OCI-LY3 (cell line): ENCODE results near the gene BCAT1.

ENCODE experiments used
- H2AFZ ChIP-seq: fragments of 200-600, 300-600 bp; shearing (Covaris generic); 2 replicates; pipeline ENCODE4 v1.6.0; 2014; ENCODE audit warnings: antibody characterized with exemption, low read depth, low read length
- H3K27ac ChIP-seq: fragments of 200-600, 300-600 bp; sonication (generic); 2 replicates; pipeline ENCODE4 v1.5.1; 2014; ENCODE audit warnings: mild to moderate bottlenecking, low read length, moderate library complexity, mixed read lengths
- H3K27me3 ChIP-seq: fragments of 200-600, 300-600 bp; sonication (generic); 2 replicates; pipeline ENCODE4 v1.6.1; 2014; ENCODE audit warnings: low read depth, low read length, mixed read lengths
- H3K36me3 ChIP-seq: fragments of 200-600, 300-600 bp; sonication (generic); replicated peaks from 2 replicates; pipeline ENCODE3; 2014; ENCODE audit warnings: low read depth, low read length, mixed read lengths
- H3K4me1 ChIP-seq: fragments of 300-600, 200-600 bp; sonication (generic); 2 replicates; pipeline ENCODE4 v1.6.1; 2014; ENCODE audit warnings: low read length, mixed read lengths
- H3K4me2 ChIP-seq: fragments of 200-600, 300-600 bp; sonication (generic); 2 replicates; pipeline ENCODE4 v1.6.1; 2014; ENCODE audit warnings: low read length, mixed read lengths
- H3K4me3 ChIP-seq: fragments of 300-600, 200-600 bp; sonication (generic); 2 replicates; pipeline ENCODE4 v1.5.1; 2014; ENCODE audit warnings: antibody characterized with exemption, mild to moderate bottlenecking, low read length, moderate library complexity
- H3K79me2 ChIP-seq: fragments of 300-600, 200-600 bp; shearing (Covaris generic); 2 replicates; pipeline ENCODE4 v1.6.1; 2014; ENCODE audit warnings: mild to moderate bottlenecking, low read length, mixed read lengths
- H3K9ac ChIP-seq: fragments of 300-600, 200-600 bp; shearing (Covaris generic); 2 replicates; pipeline ENCODE4 v1.6.0; 2014; ENCODE audit warnings: mild to moderate bottlenecking, low read length, moderate library complexity
- H3K9me3 ChIP-seq: fragments of 200-600, 300-600 bp; shearing (Covaris generic); 2 replicates; pipeline ENCODE4 v1.6.1; 2014; ENCODE audit warnings: low read length, mixed read lengths; ENCODE audit not compliant: insufficient read depth
- H4K20me1 ChIP-seq: fragments of 200-600, 300-600 bp; sonication (generic); 2 replicates; pipeline ENCODE4 v1.6.1; 2016; ENCODE audit warnings: low read length, mixed read lengths; ENCODE audit not compliant: insufficient read depth
- EZH2phosphoT487 ChIP-seq: fragments of 200-600 bp; shearing (Covaris generic); IDR thresholded peaks from 2 replicates; pipeline ENCODE4 v1.6.1; 2018; ENCODE audit warnings: antibody characterized with exemption, mixed run types, low read depth
- TF ChIP-seq, protein P1 (sequence below): fragments of 200-600, 300-600 bp; sonication (generic); IDR thresholded peaks from 2 replicates; pipeline ENCODE4 v1.5.1; 2014; ENCODE audit warnings: antibody characterized with exemption, low read length, low read depth

BCAT1 gene

DNA sequence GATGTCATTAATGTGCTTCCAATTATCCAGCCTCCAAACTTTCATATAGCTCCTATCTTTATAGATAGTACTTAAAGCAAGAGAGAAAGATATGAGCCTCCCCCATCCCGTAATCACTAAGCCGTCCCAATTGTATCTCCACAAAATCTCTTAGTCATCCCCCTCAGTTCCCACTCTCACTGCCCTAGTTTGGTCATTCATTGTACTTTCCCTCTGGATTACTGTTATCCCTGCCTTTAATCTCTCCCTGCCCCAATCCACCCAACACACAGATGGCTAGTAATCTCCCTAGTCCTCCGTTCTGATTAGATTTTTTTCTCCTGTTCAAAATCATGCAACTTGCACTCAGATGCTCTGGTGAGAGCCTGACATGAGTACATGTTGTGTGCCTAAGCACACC, 5.4 kb upstream of the BCAT1 start:
- TF ChIP-seq EZH2phosphoT487: no peak
- TF ChIP-seq, protein P1, sequence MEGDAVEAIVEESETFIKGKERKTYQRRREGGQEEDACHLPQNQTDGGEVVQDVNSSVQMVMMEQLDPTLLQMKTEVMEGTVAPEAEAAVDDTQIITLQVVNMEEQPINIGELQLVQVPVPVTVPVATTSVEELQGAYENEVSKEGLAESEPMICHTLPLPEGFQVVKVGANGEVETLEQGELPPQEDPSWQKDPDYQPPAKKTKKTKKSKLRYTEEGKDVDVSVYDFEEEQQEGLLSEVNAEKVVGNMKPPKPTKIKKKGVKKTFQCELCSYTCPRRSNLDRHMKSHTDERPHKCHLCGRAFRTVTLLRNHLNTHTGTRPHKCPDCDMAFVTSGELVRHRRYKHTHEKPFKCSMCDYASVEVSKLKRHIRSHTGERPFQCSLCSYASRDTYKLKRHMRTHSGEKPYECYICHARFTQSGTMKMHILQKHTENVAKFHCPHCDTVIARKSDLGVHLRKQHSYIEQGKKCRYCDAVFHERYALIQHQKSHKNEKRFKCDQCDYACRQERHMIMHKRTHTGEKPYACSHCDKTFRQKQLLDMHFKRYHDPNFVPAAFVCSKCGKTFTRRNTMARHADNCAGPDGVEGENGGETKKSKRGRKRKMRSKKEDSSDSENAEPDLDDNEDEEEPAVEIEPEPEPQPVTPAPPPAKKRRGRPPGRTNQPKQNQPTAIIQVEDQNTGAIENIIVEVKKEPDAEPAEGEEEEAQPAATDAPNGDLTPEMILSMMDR: no peak

DNA sequence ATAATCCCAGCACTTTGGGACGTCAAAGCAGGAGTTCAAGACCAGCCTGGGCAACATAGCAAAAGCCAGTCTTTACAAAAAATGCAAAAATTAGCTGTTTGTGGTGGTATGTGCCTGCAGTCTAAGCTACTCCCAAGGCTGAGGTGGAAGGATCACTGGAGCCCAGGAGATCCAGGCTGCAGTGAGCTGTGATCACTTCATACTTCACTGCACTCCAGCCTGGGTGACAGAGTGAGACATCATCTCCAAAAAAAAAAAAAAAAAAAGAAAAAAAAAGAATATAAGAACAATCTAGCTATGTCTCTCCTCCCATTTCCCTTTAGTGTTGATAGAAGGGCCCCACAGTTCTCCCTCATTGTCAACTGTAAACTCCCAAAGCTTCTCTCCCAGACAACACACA, 3.5 kb upstream of the BCAT1 start:
- H3K4me2 ChIP-seq: peak overlapping the region; percentile 54
- peak overlapping the region; percentile 87 for H3K27ac ChIP-seq
- TF ChIP-seq, protein P1: no peak
- no peak for TF ChIP-seq EZH2phosphoT487
- peaks cover 66% of the 10 kb centered on the region for H3K4me1 ChIP-seq
- H4K20me1 ChIP-seq: no peaks in the 10 kb centered on the region
- H3K9me3 ChIP-seq: no peaks in the 10 kb centered on the region
- H3K79me2 ChIP-seq: peaks cover 31% of the 10 kb centered on the region
- H3K36me3 ChIP-seq: peaks cover 6% of the 10 kb centered on the region
- peak overlapping the region; percentile 10; the same call in 1 of the 2 replicates for H3K4me3 ChIP-seq
- no peaks in the 10 kb centered on the region for H3K27me3 ChIP-seq
- peak overlapping the region; percentile 40; the same call in 1 of the 2 replicates for H3K9ac ChIP-seq
- H2AFZ ChIP-seq: no peak overlapping the region

More for the DNA sequence above, 5.4 kb upstream of the BCAT1 start:
- no peak overlapping the region for H2AFZ ChIP-seq
- H3K4me1 ChIP-seq: peaks cover 64% of the 10 kb centered on the region
- H4K20me1 ChIP-seq: no peaks in the 10 kb centered on the region
- no peak overlapping the region for H3K27ac ChIP-seq
- H3K4me3 ChIP-seq: no peak overlapping the region
- H3K27me3 ChIP-seq: no peaks in the 10 kb centered on the region
- H3K9ac ChIP-seq: no peak overlapping the region
- peaks cover 13% of the 10 kb centered on the region for H3K79me2 ChIP-seq
- no peaks in the 10 kb centered on the region for H3K36me3 ChIP-seq
- no peaks in the 10 kb centered on the region for H3K9me3 ChIP-seq
- H3K4me2 ChIP-seq: no peak overlapping the region

DNA sequence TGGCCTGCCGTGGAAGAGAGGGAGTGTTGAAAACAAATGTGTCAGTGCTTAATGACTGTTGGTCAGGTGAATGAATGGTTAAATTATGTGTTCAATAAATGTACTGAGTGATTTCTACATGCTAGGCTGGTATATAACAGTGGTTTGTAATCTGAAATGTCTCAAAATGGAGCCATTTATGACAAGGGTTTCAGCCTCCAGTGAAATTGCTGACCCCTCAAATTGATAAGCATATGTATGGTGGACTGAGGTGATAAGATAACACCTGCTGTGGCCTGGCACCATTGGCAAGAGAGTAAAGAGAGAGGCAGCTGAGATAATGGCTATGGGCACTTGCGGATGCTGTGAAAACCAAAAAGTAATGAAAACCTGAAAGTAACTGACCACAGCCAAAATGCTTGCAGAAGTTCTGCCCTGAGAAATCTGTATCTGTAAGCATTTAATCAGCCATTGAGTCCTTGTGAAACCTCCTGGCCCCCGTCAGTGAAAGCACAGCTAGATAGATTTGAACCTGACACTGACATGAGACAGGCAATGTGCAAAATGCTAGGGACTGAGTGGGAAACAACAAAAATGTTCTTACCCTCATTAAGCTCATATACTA, 1.4 kb upstream of the BCAT1 start:
- Histone ChIP-seq H3K9ac (peak overlapping the region; percentile 95), H3K27ac (peak overlapping the region; percentile 87), H4K20me1 (peaks cover 6% of the 10 kb centered on the region; the same call in 1 of the 2 replicates), H3K4me2 (peak overlapping the region; percentile 81), H3K27me3 (no peaks in the 10 kb centered on the region), H3K36me3 (peaks cover 21% of the 10 kb centered on the region), H3K9me3 (no peaks in the 10 kb centered on the region), H3K79me2 (peaks cover 52% of the 10 kb centered on the region), H3K4me1 (peaks cover 78% of the 10 kb centered on the region), H2AFZ (peak overlapping the region; percentile 16; the same call in 1 of the 2 replicates), H3K4me3 (peak overlapping the region; percentile 14; the same call in 1 of the 2 replicates)
- TF ChIP-seq, protein P1: no peak
- no peak for TF ChIP-seq EZH2phosphoT487

DNA sequence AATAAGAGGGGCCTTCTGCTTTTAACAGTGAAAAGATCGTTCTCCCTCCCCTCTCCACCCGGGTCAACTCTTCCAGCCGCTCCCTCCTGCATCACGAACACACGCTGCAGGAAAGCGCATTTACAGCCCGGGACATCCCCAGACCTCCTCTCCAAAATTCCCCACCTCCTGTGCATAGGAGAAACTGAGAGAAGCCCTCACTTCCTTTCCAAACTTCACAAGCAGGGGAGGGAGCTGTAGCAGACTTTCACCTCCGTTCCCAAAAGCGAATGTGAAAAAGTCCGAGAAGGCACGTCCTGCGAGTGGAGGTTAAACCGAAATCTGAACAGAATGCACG, 513 bp downstream of the BCAT1 start:
- Histone ChIP-seq H3K4me2 (peak overlapping the region; percentile 81), H3K36me3 (peaks cover 36% of the 10 kb centered on the region), H3K4me3 (peak overlapping the region; percentile 83), H2AFZ (no peak overlapping the region), H3K4me1 (peaks cover 77% of the 10 kb centered on the region), H3K27ac (peak overlapping the region; percentile 87), H3K79me2 (peaks cover 71% of the 10 kb centered on the region), H3K9ac (peak overlapping the region; percentile 95), H3K27me3 (no peaks in the 10 kb centered on the region), H4K20me1 (peaks cover 11% of the 10 kb centered on the region; the same call in 1 of the 2 replicates), H3K9me3 (no peaks in the 10 kb centered on the region)
- TF ChIP-seq, protein P1: no peak
- TF ChIP-seq EZH2phosphoT487: no peak
